PFSK-1 (cell line): ENCODE data around the gene PAOX.

ENCODE experiments used
- FOXP2 ChIP-seq: optimal IDR thresholded peaks from 2 replicates; pipeline ENCODE3; 2011; ENCODE audit warnings: borderline replicate concordance, control low read depth, inconsistent platforms; ENCODE audit not compliant: insufficient read depth; ENCODE audit errors: extremely low read length, extremely low read depth
- POLR2AphosphoS5 ChIP-seq: IDR thresholded peaks from 2 replicates; pipeline ENCODE4 v1.6.1; 2012; ENCODE audit warnings: low read depth, mild to moderate bottlenecking, control low read depth, low read length, moderate library complexity
- SIN3A ChIP-seq: IDR thresholded peaks from 2 replicates; pipeline ENCODE4 v1.6.1; 2012; ENCODE audit warnings: mild to moderate bottlenecking, low read length, moderate library complexity, borderline replicate concordance; ENCODE audit not compliant: insufficient read depth
- TAF1 ChIP-seq: IDR thresholded peaks from 2 replicates; pipeline ENCODE4 v1.6.1; 2012; ENCODE audit warnings: low read length, control low read depth, borderline replicate concordance; ENCODE audit not compliant: insufficient read depth
- TF ChIP-seq, protein P1 (sequence below), 2 experiments: IDR thresholded peaks; 2 replicates each; pipeline versions ENCODE4 v1.6.1 to v1.8.0; 2011 to 2012; ENCODE audit warnings: low read depth in 2 of 2, low read length in 2 of 2, control low read depth in 1 of 2, inconsistent platforms in 1 of 2, mild to moderate bottlenecking in 1 of 2, moderate library complexity in 1 of 2; ENCODE audit not compliant: insufficient read depth in 1 of 2

Gene PAOX

DNA sequence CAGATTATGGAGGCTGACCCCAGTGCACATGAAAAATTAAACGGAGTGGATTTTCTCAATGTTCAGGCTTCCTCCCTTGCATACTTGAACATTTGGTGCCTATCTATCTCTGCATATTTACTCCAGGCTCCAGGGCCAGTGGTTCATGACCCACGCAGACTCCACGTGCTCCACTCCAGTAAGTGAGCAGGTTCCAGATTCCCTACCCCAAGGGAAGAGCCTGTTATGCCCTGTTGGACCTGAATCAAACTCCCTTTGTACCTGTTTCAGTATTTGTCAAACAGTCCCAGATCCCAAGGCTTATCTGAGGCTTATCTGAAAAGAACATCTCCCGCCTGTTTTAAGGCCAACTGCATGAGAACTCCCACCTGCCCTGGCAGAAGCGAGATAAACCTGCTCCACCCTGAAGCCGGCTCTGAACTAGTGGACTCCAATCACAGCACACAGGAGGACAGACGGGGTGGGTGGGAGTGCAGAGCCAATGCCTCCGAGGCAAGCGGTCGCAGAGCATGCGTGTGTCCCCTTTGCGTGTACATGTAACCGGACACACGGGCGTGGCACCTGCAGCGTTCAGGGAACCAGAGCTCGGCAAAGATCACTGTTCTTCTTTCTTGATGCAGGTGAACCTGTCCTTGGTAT is 19.0 kb upstream of the PAOX start:
- TF ChIP-seq SIN3A (no peak), POLR2AphosphoS5 (no peak), FOXP2 (no peak), TAF1 (no peak)
- TF ChIP-seq, protein P1, sequence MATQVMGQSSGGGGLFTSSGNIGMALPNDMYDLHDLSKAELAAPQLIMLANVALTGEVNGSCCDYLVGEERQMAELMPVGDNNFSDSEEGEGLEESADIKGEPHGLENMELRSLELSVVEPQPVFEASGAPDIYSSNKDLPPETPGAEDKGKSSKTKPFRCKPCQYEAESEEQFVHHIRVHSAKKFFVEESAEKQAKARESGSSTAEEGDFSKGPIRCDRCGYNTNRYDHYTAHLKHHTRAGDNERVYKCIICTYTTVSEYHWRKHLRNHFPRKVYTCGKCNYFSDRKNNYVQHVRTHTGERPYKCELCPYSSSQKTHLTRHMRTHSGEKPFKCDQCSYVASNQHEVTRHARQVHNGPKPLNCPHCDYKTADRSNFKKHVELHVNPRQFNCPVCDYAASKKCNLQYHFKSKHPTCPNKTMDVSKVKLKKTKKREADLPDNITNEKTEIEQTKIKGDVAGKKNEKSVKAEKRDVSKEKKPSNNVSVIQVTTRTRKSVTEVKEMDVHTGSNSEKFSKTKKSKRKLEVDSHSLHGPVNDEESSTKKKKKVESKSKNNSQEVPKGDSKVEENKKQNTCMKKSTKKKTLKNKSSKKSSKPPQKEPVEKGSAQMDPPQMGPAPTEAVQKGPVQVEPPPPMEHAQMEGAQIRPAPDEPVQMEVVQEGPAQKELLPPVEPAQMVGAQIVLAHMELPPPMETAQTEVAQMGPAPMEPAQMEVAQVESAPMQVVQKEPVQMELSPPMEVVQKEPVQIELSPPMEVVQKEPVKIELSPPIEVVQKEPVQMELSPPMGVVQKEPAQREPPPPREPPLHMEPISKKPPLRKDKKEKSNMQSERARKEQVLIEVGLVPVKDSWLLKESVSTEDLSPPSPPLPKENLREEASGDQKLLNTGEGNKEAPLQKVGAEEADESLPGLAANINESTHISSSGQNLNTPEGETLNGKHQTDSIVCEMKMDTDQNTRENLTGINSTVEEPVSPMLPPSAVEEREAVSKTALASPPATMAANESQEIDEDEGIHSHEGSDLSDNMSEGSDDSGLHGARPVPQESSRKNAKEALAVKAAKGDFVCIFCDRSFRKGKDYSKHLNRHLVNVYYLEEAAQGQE (IDR thresholded peaks at IDR 0.05; ENCODE audit: insufficient read depth in 1 of 2, low read depth in 2 of 2, low read length in 2 of 2), result no peak

DNA sequence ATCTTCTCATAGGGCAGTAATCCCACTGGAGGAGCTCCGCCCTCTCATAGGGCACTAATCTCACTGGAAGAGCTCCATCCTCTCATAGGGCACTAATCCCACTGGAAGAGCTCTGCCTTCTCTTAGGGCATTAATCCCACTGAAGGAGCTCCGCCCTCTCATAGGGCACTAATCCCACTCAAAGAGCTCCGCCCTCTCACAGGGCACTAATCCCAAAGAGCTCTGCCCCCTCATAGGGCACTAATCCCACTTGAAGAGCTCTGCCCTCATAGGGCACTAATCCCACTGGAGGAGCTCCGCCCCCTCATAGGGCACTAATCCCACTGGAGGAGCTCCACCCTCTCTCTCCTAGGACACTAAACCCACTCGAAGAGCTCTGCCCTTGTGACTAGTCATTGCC is 17.8 kb upstream of the PAOX start:
- no peak for TF ChIP-seq FOXP2
- no peak for TF ChIP-seq TAF1
- TF ChIP-seq POLR2AphosphoS5, result no peak
- TF ChIP-seq, protein P1 (IDR thresholded peaks at IDR 0.05; ENCODE audit: insufficient read depth in 1 of 2, low read depth in 2 of 2, low read length in 2 of 2), result no peak

DNA sequence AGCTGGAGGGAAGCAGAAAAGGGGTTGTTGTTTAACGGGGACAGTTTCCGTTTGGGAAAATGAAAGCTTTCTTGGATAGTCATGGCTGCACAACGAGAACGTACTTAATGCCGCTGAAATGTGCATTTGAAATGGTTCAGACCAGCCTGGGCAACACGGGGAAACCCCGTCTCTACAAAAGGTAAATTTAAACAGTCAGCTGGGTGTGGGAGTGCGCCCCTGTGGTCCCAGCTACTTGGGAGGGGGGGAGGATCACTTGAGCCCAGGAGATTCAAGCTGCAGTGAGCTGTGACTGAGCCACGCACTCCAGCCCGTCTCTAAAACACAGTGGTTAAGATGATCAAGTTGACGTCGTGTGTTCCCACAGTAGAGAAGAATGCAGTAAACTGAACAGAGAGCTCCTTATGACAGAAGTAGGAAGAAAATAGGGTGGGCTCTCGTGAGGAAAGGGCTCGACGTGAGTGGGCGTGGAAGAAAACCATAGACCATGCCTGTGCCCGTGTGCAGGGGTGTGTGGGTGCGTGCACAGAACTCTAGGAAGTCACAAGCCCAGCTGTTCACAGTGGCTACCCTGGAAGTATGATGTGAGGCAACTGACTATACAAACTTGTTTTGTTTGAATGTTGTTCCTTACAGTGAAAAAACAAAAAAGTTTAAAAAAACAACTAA is 17.2 kb upstream of the PAOX start:
- TF ChIP-seq SIN3A, result no peak
- TF ChIP-seq FOXP2, result no peak
- no peak for TF ChIP-seq TAF1
- TF ChIP-seq, protein P1 (IDR thresholded peaks at IDR 0.05; ENCODE audit: insufficient read depth in 1 of 2, low read depth in 2 of 2, low read length in 2 of 2), result no peak
- no peak for TF ChIP-seq POLR2AphosphoS5

DNA sequence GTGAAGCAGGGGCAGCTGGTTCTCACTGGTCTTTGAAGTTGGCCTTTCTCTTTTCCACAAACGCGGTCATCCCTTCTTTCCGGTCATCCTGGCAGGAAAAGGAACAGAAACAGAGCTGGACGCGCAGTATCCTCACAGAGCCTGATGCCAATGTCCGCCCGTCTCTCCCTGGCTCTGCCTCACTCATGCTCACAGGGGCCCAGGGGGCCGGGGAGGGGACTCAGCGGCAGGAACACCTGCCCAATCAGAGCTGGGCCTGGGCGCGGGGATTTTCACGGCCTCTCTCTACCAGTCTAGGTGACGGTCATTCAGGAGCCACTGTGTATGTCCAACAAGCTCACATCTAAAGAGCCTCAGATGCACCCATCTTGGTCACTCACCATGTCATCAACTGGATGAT is 16.2 kb upstream of the PAOX start:
- no peak for TF ChIP-seq SIN3A
- TF ChIP-seq TAF1, result no peak
- TF ChIP-seq FOXP2, result no peak
- TF ChIP-seq, protein P1 (IDR thresholded peaks at IDR 0.05; ENCODE audit: insufficient read depth in 1 of 2, low read depth in 2 of 2, low read length in 2 of 2), result no peak
- no peak for TF ChIP-seq POLR2AphosphoS5
